ENCODE results near the gene AP4B1.

DNA sequence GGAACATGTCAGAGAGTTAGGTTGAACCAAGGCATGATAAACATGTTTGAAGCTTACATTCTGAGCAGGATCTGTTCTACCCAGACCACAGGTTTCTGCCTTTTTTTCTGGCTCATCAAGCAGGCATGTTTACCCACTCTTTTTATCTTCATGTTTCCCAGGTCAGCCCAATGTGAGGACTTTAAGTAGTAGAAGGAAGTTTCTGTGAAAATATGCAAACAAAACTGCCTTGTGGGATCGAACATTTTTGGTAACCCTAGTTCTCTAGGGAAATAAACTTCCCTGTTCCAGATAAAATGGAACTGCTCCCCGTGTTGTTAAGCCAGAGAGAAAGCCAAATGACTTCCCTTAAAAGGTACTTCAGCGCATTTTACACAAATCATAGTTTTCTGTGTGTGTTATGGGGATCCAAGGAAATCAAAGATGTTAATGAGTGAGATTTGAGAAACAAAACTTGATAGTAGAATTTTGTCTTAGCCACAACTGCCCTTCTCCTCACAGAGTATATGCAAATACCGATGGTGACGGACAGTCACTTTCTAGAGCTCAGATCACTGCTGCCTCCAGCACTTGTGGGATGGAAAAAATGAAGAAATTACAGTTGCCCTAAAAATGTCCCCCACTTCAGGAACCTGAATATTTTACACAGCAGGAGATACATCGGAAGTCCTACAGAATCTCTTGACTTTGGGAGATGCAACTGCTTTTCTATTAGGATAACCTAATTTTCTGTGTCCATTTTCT, 23.8 kb upstream of the AP4B1 start:
- TF ChIP-seq, protein P1, sequence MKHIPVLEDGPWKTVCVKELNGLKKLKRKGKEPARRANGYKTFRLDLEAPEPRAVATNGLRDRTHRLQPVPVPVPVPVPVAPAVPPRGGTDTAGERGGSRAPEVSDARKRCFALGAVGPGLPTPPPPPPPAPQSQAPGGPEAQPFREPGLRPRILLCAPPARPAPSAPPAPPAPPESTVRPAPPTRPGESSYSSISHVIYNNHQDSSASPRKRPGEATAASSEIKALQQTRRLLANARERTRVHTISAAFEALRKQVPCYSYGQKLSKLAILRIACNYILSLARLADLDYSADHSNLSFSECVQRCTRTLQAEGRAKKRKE (CRISPR knock-in tag; IDR thresholded peaks at IDR 0.05; ENCODE audit: low read depth) = no peak
- TF ChIP-seq CTCF (IDR thresholded peaks at IDR 0.05) (no peak), MAX (IDR thresholded peaks at IDR 0.05) (no peak), ZSCAN20 (CRISPR knock-in tag; IDR thresholded peaks at IDR 0.05) (no peak)

Data from A549 (cell line).